ENCODE measurements around the gene ZNF343. TPM values are rescaled to one million over a fixed set of nuclear protein-coding genes. Genes with fewer than 3 reads are reported as not detected.
A peak's percentile ranks its signal among the peaks of the same experiment; 100 is the strongest.

The ZNF343 gene
- total RNA-seq, 1 donor from 2014 or later = 11.0 TPM

DNA sequence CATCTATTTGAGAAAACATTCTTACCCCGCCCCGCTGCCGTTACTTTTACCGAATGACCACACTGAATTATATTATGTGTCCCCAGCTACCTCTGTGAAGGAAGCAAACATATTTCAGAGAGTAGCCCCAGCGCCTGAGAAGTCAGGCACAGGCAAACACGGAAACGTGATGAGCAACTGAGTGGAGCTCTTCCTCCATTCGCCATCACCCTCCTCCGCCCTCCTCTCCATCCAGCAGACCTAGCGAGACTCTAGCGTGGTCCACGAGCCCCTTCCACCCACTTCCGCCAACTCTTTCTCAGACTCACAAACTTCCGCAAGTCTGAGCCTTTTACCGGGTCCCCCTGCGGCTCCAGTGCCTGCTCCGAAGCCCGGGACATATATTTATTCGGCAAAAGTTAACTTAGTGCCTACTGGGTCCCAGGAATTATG lies 38.7 kb downstream of the ZNF343 start:
- DNase-seq (ENCODE audit: extremely low spot score in 2 of 2) = no peak
- TF ChIP-seq POLR2A (IDR thresholded peaks at IDR 0.05) = no peak
- TF ChIP-seq, protein P1, sequence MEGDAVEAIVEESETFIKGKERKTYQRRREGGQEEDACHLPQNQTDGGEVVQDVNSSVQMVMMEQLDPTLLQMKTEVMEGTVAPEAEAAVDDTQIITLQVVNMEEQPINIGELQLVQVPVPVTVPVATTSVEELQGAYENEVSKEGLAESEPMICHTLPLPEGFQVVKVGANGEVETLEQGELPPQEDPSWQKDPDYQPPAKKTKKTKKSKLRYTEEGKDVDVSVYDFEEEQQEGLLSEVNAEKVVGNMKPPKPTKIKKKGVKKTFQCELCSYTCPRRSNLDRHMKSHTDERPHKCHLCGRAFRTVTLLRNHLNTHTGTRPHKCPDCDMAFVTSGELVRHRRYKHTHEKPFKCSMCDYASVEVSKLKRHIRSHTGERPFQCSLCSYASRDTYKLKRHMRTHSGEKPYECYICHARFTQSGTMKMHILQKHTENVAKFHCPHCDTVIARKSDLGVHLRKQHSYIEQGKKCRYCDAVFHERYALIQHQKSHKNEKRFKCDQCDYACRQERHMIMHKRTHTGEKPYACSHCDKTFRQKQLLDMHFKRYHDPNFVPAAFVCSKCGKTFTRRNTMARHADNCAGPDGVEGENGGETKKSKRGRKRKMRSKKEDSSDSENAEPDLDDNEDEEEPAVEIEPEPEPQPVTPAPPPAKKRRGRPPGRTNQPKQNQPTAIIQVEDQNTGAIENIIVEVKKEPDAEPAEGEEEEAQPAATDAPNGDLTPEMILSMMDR (IDR thresholded peaks at IDR 0.05) = no peak
- TF ChIP-seq POLR2AphosphoS5 (IDR thresholded peaks at IDR 0.05; ENCODE audit: insufficient read depth in 1 of 2, low read depth in 1 of 2) = no peak

DNA sequence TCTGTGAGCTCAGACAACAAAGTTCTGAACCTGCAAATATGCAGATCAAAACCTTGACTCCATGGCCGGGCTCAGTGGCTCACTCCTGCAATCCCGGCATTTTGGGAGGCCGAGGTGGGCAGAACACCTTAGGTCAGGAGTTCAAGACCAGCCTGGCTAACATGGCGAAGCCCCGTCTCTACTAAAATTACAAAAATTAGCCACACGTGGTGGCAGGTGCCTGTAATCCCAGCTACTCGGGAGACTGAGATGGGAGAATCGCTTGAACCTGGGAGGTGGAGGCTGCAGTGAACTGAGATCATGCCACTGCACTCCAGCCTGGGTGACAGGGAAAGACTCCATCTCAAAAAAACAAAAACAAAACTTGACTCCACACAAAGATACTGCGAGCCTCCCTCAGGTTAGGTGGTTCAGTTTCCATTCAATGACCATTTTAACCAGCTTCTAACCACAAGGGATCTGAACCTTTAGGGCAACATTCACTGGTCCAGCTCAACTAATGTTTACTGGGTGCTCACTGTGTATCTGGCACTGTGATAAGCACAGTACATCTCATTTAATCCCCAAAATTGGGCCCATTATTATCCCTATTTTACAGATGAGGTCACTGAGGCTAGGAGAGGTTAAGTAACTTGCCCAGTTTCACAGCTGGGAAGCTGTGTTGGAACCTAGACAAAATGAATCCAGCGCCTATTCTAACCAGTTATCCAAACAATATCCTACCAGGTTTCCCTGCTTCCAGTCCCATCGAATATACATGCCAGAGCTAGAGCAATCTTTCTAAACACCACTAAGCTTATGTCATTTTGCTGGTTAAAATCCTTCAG lies 39.9 kb downstream of the ZNF343 start:
- H3K4me1 ChIP-seq = peaks cover 25% of the 10 kb centered on the region
- H3K27me3 ChIP-seq = no peaks in the 10 kb centered on the region
- intact Hi-C loops (cut with DNase I) = loop anchor here (10.0 kb wide), 1 partner anchor 584 kb away; no protein-coding TSS in a partner anchor
- DNase-seq (ENCODE audit: extremely low spot score in 2 of 2) = no peak
- TF ChIP-seq, protein P1 (IDR thresholded peaks at IDR 0.05) = no peak
- TF ChIP-seq POLR2A (IDR thresholded peaks at IDR 0.05) (no peak), POLR2AphosphoS5 (IDR thresholded peaks at IDR 0.05; ENCODE audit: insufficient read depth in 1 of 2, low read depth in 1 of 2) (no peak)
- H3K9me3 ChIP-seq = no peaks in the 10 kb centered on the region
- H3K27ac ChIP-seq = no peak overlapping the region
- peaks cover 0 to 45% of the 10 kb centered on the region in 2 donors for H3K36me3 ChIP-seq
- H3K4me3 ChIP-seq = peak overlapping the region; percentile 80 to 84

More for the DNA sequence above, 38.7 kb downstream of the ZNF343 start:
- Histone ChIP-seq H3K9me3 (no peaks in the 10 kb centered on the region), H3K36me3 (peaks cover 0 to 33% of the 10 kb centered on the region in 2 donors), H3K4me3 (peak overlapping the region; percentile 80 to 84), H3K27ac (peak overlapping the region; percentile 92), H3K4me1 (peaks cover 25% of the 10 kb centered on the region), H3K27me3 (no peaks in the 10 kb centered on the region)
- intact Hi-C loops (cut with DNase I) = loop anchor here (10.0 kb wide), 1 partner anchor 585 kb away; no protein-coding TSS in a partner anchor

DNA sequence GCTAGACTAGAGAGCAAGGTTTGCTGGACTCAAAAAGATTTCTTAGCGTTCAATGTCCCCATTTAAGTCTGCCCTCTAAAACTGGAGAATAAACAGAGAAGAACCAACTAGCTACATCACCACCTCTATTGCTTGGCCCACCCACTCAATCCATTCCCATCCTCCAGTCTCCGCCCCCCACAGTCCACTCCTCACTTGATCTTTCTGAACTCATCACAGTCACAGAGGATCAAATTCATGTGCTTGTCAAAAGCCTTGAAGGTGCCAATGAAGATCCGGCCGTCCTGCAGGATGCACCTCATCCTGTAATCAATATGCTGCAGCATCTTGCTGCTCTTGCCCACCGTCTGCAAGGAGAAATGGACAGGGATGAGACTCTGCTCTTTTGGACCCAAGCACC lies 41.3 kb downstream of the ZNF343 start:
- Histone ChIP-seq H3K9me3 (no peaks in the 10 kb centered on the region), H3K27me3 (no peaks in the 10 kb centered on the region), H3K4me1 (peaks cover 25% of the 10 kb centered on the region), H3K27ac (no peak overlapping the region), H3K36me3 (peaks cover 0 to 59% of the 10 kb centered on the region in 2 donors), H3K4me3 (no peak overlapping the region)
- no peak for DNase-seq (ENCODE audit: extremely low spot score in 2 of 2)
- TF ChIP-seq POLR2AphosphoS5 (IDR thresholded peaks at IDR 0.05; ENCODE audit: insufficient read depth in 1 of 2, low read depth in 1 of 2) = no peak
- TF ChIP-seq POLR2A (IDR thresholded peaks at IDR 0.05) = no peak
- TF ChIP-seq, protein P1 (IDR thresholded peaks at IDR 0.05) = no peak
- intact Hi-C loops (cut with DNase I) = loop anchor here (10.0 kb wide), 1 partner anchor 583 kb away; no protein-coding TSS in a partner anchor

DNA sequence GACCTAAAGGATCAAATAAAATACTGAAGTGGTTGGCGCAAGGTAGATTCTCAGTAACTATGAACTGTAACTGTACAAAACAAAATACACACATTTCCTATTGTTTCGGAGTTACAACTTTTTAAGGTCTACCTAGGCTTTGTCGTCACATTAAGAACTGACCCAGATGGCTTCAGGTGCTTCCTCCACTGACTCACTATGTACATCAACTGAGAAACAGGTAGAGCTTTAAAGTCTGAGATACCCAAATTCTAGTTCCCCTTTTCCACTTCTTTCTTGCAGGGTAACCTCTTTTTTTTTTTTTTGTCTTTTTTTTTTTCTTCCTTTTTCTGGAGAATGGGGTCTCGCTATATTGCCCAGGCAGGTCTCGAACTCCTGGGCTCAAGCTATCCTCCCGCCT lies 43.6 kb downstream of the ZNF343 start:
- DNase-seq (ENCODE audit: extremely low spot score in 2 of 2) = no peak
- peaks cover 25% of the 10 kb centered on the region for H3K4me1 ChIP-seq
- no peak overlapping the region for H3K4me3 ChIP-seq
- H3K27ac ChIP-seq = no peak overlapping the region
- intact Hi-C loops (cut with DNase I) = loop anchor here (10.0 kb wide), 1 partner anchor 580 kb away; no protein-coding TSS in a partner anchor
- H3K27me3 ChIP-seq = no peaks in the 10 kb centered on the region
- H3K36me3 ChIP-seq = peaks cover 0 to 82% of the 10 kb centered on the region in 2 donors
- H3K9me3 ChIP-seq = no peaks in the 10 kb centered on the region
- TF ChIP-seq, protein P1 (IDR thresholded peaks at IDR 0.05) = no peak
- TF ChIP-seq POLR2AphosphoS5 (IDR thresholded peaks at IDR 0.05; ENCODE audit: insufficient read depth in 1 of 2, low read depth in 1 of 2) (no peak), POLR2A (IDR thresholded peaks at IDR 0.05) (no peak)

Data from vagina (tissue), 2 donors.